ENCODE measurements around the gene TRAPPC4. TPM values are rescaled to one million over a fixed set of nuclear protein-coding genes. Genes with fewer than 3 reads are reported as not detected.

Gene TRAPPC4
- polyA plus RNA-seq, 1 of the 3 experiments (the other 2 are of a cell fraction): 368 TPM

DNA sequence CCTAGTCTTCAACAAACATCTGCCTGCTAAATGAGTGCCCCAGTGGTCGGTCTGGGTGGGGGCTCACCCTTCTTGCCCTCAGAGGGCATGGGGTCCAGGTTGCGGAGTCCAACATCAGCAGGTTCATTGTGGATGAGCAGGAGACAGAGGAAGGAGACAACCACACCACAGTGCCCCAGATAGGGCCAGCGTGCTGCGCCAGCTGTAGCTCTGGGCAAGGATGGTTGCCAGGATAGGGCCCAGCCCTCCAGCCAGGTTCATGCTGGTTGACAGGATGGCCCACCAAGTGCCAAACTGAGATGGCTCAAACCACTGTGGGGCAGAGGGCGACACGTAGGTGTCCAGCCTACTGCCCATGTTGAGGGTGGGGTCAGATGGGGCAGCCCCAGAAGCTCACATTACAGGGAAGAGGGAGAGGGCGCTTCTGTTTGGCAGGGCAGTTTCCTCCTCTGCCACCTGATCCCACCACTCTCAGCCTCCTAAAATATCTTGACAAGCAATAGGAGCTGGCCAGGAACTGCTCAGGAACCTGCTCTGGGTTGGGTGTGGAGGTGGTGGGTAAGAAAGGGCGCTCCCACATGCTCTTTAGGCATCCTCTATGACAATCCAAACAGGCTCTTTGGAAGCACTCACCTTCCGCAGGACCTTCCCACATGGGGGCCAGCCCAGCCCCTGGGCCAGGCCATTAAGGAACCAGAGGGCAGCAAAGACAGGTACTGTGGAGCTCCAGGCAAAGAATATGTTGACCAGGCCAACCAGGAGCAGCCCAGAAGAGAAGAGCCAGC, 9.2 kb downstream of the TRAPPC4 start:
- H4K20me1 ChIP-seq (ENCODE audit: insufficient read depth): no peaks in the 10 kb centered on the region
- H3K4me1 ChIP-seq (ENCODE audit: control insufficient read depth in 1 of 2, insufficient read depth in 2 of 2, low read depth in 1 of 2, low read length in 1 of 2): peaks cover 12 to 15% of the 10 kb centered on the region in 2 experiments; a peak in 3 of 4 replicates
- H3K27me3 ChIP-seq (ENCODE audit: insufficient read depth): no peaks in the 10 kb centered on the region
- H3K9ac ChIP-seq: no peak overlapping the region
- no peak overlapping the region for H3K4me2 ChIP-seq
- CTCF ChIA-PET: interaction anchor here (0.7 to 3.0 kb wide), 6 partner anchors 8 to 296 kb away, joined by 3 to 16 read pairs (median 3); partner anchors contain the start of genes RPS25 and TRAPPC4
- no peak for DNase-seq
- peaks cover 12 to 34% of the 10 kb centered on the region in 2 experiments for H3K36me3 ChIP-seq (replicated peaks in 1 of 2; ENCODE audit: control insufficient read depth in 1 of 2, insufficient read depth in 2 of 2, low read length in 1 of 2)
- peaks cover 12% of the 10 kb centered on the region for H3F3A ChIP-seq (replicated peaks; ENCODE audit: insufficient read depth)
- WGBS (ENCODE audit: low lambda C conversion rate): 97% methylated on average over 5 of the region's 9 CpGs
- no peak overlapping the region for H2AFZ ChIP-seq (ENCODE audit: low read depth)
- H3K27ac ChIP-seq (ENCODE audit: low read depth in 2 of 2, low read length in 1 of 2): no peak overlapping the region
- no peak for TF ChIP-seq TCF12 (IDR thresholded peaks at IDR 0.05)
- no peak for TF ChIP-seq CHD2 (IDR thresholded peaks at IDR 0.05; ENCODE audit: low read length, partially characterized antibody)
- TF ChIP-seq, protein P1, sequence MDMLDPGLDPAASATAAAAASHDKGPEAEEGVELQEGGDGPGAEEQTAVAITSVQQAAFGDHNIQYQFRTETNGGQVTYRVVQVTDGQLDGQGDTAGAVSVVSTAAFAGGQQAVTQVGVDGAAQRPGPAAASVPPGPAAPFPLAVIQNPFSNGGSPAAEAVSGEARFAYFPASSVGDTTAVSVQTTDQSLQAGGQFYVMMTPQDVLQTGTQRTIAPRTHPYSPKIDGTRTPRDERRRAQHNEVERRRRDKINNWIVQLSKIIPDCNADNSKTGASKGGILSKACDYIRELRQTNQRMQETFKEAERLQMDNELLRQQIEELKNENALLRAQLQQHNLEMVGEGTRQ (IDR thresholded peaks at IDR 0.05; ENCODE audit: borderline replicate concordance, low read depth, low read length): no peak
- TF ChIP-seq FOXJ3 (CRISPR knock-in tag; IDR thresholded peaks at IDR 0.05): no peak
- no peak for TF ChIP-seq GABPA (IDR thresholded peaks at IDR 0.05; ENCODE audit: low read depth)
- TF ChIP-seq, protein P2, sequence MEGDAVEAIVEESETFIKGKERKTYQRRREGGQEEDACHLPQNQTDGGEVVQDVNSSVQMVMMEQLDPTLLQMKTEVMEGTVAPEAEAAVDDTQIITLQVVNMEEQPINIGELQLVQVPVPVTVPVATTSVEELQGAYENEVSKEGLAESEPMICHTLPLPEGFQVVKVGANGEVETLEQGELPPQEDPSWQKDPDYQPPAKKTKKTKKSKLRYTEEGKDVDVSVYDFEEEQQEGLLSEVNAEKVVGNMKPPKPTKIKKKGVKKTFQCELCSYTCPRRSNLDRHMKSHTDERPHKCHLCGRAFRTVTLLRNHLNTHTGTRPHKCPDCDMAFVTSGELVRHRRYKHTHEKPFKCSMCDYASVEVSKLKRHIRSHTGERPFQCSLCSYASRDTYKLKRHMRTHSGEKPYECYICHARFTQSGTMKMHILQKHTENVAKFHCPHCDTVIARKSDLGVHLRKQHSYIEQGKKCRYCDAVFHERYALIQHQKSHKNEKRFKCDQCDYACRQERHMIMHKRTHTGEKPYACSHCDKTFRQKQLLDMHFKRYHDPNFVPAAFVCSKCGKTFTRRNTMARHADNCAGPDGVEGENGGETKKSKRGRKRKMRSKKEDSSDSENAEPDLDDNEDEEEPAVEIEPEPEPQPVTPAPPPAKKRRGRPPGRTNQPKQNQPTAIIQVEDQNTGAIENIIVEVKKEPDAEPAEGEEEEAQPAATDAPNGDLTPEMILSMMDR (IDR thresholded peaks at IDR 0.05): no peak
- no peak for TF ChIP-seq ELF1 (IDR thresholded peaks at IDR 0.05)
- TF ChIP-seq RCOR1 (IDR thresholded peaks at IDR 0.05; ENCODE audit: low read length): no peak
- TF ChIP-seq, protein P3, sequence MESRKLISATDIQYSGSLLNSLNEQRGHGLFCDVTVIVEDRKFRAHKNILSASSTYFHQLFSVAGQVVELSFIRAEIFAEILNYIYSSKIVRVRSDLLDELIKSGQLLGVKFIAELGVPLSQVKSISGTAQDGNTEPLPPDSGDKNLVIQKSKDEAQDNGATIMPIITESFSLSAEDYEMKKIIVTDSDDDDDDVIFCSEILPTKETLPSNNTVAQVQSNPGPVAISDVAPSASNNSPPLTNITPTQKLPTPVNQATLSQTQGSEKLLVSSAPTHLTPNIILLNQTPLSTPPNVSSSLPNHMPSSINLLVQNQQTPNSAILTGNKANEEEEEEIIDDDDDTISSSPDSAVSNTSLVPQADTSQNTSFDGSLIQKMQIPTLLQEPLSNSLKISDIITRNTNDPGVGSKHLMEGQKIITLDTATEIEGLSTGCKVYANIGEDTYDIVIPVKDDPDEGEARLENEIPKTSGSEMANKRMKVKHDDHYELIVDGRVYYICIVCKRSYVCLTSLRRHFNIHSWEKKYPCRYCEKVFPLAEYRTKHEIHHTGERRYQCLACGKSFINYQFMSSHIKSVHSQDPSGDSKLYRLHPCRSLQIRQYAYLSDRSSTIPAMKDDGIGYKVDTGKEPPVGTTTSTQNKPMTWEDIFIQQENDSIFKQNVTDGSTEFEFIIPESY (IDR thresholded peaks at IDR 0.05; ENCODE audit: borderline replicate concordance, low read depth): no peak
- TF ChIP-seq SMC3 (IDR thresholded peaks at IDR 0.05; ENCODE audit: low read depth, low read length): no peak
- no peak for TF ChIP-seq TAF1 (IDR thresholded peaks at IDR 0.05; ENCODE audit: borderline replicate concordance, low read depth, low read length)
- TF ChIP-seq NFIC (IDR thresholded peaks at IDR 0.05; ENCODE audit: borderline replicate concordance): no peak
- no peak for TF ChIP-seq JUND (IDR thresholded peaks at IDR 0.05)
- TF ChIP-seq, protein P4, sequence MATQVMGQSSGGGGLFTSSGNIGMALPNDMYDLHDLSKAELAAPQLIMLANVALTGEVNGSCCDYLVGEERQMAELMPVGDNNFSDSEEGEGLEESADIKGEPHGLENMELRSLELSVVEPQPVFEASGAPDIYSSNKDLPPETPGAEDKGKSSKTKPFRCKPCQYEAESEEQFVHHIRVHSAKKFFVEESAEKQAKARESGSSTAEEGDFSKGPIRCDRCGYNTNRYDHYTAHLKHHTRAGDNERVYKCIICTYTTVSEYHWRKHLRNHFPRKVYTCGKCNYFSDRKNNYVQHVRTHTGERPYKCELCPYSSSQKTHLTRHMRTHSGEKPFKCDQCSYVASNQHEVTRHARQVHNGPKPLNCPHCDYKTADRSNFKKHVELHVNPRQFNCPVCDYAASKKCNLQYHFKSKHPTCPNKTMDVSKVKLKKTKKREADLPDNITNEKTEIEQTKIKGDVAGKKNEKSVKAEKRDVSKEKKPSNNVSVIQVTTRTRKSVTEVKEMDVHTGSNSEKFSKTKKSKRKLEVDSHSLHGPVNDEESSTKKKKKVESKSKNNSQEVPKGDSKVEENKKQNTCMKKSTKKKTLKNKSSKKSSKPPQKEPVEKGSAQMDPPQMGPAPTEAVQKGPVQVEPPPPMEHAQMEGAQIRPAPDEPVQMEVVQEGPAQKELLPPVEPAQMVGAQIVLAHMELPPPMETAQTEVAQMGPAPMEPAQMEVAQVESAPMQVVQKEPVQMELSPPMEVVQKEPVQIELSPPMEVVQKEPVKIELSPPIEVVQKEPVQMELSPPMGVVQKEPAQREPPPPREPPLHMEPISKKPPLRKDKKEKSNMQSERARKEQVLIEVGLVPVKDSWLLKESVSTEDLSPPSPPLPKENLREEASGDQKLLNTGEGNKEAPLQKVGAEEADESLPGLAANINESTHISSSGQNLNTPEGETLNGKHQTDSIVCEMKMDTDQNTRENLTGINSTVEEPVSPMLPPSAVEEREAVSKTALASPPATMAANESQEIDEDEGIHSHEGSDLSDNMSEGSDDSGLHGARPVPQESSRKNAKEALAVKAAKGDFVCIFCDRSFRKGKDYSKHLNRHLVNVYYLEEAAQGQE (IDR thresholded peaks at IDR 0.05; ENCODE audit: low read depth, low read length): no peak
- TF ChIP-seq EZH2phosphoT487 (IDR thresholded peaks at IDR 0.05; ENCODE audit: borderline replicate concordance, low read depth): no peak
- no peak for TF ChIP-seq MEF2A (IDR thresholded peaks at IDR 0.05; ENCODE audit: borderline replicate concordance, low read depth)
- no peak for TF ChIP-seq RFX5 (IDR thresholded peaks at IDR 0.05; ENCODE audit: low read length)
- H3K9me2 ChIP-seq: no peaks in the 10 kb centered on the region
- POLR2A ChIA-PET: no interaction called here
- H3K9me3 ChIP-seq: no peaks in the 10 kb centered on the region
- H3K79me2 ChIP-seq (ENCODE audit: insufficient read depth): no peaks in the 10 kb centered on the region
- H3K4me3 ChIP-seq (ENCODE audit: low read depth in 2 of 2, low read length in 1 of 2): no peak overlapping the region

All from SK-N-SH (cell line).